ENCODE data around the gene NSUN7.

Gene NSUN7

DNA sequence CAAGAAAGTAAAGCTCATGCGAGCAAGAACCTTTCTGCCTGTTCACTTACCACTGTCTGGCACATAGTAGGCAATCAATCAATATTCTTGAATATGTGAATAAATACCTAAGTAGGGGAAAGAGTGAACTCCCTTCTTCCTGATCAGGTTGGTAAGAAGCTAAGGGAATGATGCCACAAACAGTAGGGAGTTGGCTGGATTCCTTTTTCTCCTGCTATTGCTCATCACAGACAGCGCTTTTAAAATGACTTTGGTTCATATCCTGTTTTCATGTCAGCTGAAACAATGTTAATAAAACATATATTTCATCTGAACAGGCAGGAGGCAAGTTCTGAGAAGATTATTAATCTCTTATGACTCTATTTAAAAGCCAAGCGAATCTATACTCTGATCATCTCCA is 99.2 kb downstream of the NSUN7 start:
- TF ChIP-seq EZH2 (IDR thresholded peaks at IDR 0.05; ENCODE audit: borderline replicate concordance, low read length) = no peak
- TF ChIP-seq, protein P1, sequence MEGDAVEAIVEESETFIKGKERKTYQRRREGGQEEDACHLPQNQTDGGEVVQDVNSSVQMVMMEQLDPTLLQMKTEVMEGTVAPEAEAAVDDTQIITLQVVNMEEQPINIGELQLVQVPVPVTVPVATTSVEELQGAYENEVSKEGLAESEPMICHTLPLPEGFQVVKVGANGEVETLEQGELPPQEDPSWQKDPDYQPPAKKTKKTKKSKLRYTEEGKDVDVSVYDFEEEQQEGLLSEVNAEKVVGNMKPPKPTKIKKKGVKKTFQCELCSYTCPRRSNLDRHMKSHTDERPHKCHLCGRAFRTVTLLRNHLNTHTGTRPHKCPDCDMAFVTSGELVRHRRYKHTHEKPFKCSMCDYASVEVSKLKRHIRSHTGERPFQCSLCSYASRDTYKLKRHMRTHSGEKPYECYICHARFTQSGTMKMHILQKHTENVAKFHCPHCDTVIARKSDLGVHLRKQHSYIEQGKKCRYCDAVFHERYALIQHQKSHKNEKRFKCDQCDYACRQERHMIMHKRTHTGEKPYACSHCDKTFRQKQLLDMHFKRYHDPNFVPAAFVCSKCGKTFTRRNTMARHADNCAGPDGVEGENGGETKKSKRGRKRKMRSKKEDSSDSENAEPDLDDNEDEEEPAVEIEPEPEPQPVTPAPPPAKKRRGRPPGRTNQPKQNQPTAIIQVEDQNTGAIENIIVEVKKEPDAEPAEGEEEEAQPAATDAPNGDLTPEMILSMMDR (IDR thresholded peaks at IDR 0.05; ENCODE audit: low read length) = no peak
- Histone ChIP-seq H3K27ac (ENCODE audit: low read depth, low read length, poor library complexity, severe bottlenecking) (no peak overlapping the region), H4K20me1 (ENCODE audit: insufficient read depth, low read length) (no peaks in the 10 kb centered on the region), H3K9me2 (ENCODE audit: low read depth, low read length) (no peaks in the 10 kb centered on the region), H3K4me1 (ENCODE audit: insufficient read depth, low read length, severe bottlenecking) (no peaks in the 10 kb centered on the region), H3K36me3 (ENCODE audit: insufficient read depth, low read length) (no peaks in the 10 kb centered on the region), H3F3A (ENCODE audit: insufficient read depth, low read length) (no peaks in the 10 kb centered on the region), H3K27me3 (ENCODE audit: insufficient read depth, low read length) (no peaks in the 10 kb centered on the region), H3K9ac (ENCODE audit: low read length) (no peak overlapping the region), H3K9me3 (ENCODE audit: low read length) (no peaks in the 10 kb centered on the region), H2AFZ (ENCODE audit: low read length) (no peak overlapping the region), H3K79me2 (ENCODE audit: insufficient read depth, low read length) (no peaks in the 10 kb centered on the region), H3K4me3 (ENCODE audit: low read depth, low read length, poor library complexity, severe bottlenecking) (no peak overlapping the region), H3K4me2 (ENCODE audit: low read length) (no peak overlapping the region)

DNA sequence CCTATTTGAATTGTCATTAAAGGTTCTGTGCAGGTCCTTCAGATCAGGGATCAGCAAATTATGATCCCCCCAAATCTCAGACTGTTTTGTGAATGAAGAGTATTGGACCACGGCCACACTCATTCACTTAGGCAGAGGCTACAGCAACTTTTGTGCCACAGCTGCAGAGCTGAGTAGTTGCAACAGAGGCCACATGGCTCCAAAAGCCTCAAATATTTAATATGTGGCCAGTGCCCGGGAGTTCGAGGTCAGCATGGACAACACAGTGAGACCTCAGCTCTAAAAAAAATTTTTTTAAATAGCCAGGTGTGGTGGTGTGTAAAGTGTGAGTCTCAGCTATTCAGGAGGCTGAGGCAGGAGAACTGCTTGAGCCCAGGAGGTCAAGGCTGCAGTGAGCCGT is 100.7 kb downstream of the NSUN7 start:
- Histone ChIP-seq H4K20me1 (ENCODE audit: insufficient read depth, low read length) (no peaks in the 10 kb centered on the region), H3K9me2 (ENCODE audit: low read depth, low read length) (no peaks in the 10 kb centered on the region), H3K27me3 (ENCODE audit: insufficient read depth, low read length) (0 out of 2 replicates have a peak, but pooled peaks cover 4% of the 10 kb centered on the region), H3K4me3 (ENCODE audit: low read depth, low read length, poor library complexity, severe bottlenecking) (no peak overlapping the region), H3K9ac (ENCODE audit: low read length) (no peak overlapping the region), H3K4me2 (ENCODE audit: low read length) (no peak overlapping the region), H3K4me1 (ENCODE audit: insufficient read depth, low read length, severe bottlenecking) (no peaks in the 10 kb centered on the region), H3K36me3 (ENCODE audit: insufficient read depth, low read length) (no peaks in the 10 kb centered on the region), H3K79me2 (ENCODE audit: insufficient read depth, low read length) (no peaks in the 10 kb centered on the region), H3K27ac (ENCODE audit: low read depth, low read length, poor library complexity, severe bottlenecking) (no peak overlapping the region), H3F3A (ENCODE audit: insufficient read depth, low read length) (no peaks in the 10 kb centered on the region), H3K9me3 (ENCODE audit: low read length) (no peaks in the 10 kb centered on the region), H2AFZ (ENCODE audit: low read length) (no peak overlapping the region)
- no peak for TF ChIP-seq EZH2 (IDR thresholded peaks at IDR 0.05; ENCODE audit: borderline replicate concordance, low read length)
- TF ChIP-seq, protein P1 (IDR thresholded peaks at IDR 0.05; ENCODE audit: low read length) = no peak

DNA sequence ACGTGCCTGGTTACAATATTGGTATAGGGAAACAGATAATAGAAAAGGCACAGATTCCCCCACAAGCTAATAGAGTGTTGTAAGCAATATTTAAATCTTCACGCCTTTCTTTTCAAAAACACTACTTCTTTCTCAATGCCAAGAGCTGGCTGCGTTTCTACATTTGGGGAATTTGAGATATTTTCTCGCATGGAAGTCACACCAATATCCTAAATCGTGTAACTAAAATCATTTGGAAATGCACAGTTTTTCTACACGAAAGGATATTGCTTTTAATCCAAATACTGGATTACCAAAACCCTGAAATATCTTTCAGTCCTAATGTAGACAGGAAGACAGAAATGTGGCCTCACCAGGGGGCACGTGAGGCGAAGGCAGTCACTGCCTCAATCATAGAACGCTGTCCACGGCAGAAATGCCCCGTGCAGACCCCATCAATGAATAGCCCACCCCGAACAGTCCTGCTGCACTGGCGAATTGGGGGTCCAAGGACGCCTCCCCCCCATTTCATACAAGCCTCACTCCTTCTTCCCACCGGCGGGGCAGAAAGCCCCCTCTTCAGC is 106.6 kb downstream of the NSUN7 start:
- Histone ChIP-seq H3K4me1 (ENCODE audit: insufficient read depth, low read length, severe bottlenecking) (peaks cover 7% of the 10 kb centered on the region), H3K27ac (ENCODE audit: low read depth, low read length, poor library complexity, severe bottlenecking) (no peak overlapping the region), H3K79me2 (ENCODE audit: insufficient read depth, low read length) (no peaks in the 10 kb centered on the region), H3F3A (ENCODE audit: insufficient read depth, low read length) (no peaks in the 10 kb centered on the region), H3K27me3 (ENCODE audit: insufficient read depth, low read length) (0 out of 2 replicates have a peak, but pooled peaks cover 11% of the 10 kb centered on the region), H4K20me1 (ENCODE audit: insufficient read depth, low read length) (no peaks in the 10 kb centered on the region), H3K4me3 (ENCODE audit: low read depth, low read length, poor library complexity, severe bottlenecking) (peak overlapping the region; percentile 44), H3K9me3 (ENCODE audit: low read length) (no peaks in the 10 kb centered on the region), H3K4me2 (ENCODE audit: low read length) (peak overlapping the region; percentile 62), H3K36me3 (ENCODE audit: insufficient read depth, low read length) (no peaks in the 10 kb centered on the region), H3K9ac (ENCODE audit: low read length) (no peak overlapping the region; the same call in 1 of the 2 replicates), H2AFZ (ENCODE audit: low read length) (no peak overlapping the region), H3K9me2 (ENCODE audit: low read depth, low read length) (no peaks in the 10 kb centered on the region)
- TF ChIP-seq, protein P1 (IDR thresholded peaks at IDR 0.05; ENCODE audit: low read length) = no peak
